ENCODE measurements around the gene AKNA.

AKNA gene

DNA sequence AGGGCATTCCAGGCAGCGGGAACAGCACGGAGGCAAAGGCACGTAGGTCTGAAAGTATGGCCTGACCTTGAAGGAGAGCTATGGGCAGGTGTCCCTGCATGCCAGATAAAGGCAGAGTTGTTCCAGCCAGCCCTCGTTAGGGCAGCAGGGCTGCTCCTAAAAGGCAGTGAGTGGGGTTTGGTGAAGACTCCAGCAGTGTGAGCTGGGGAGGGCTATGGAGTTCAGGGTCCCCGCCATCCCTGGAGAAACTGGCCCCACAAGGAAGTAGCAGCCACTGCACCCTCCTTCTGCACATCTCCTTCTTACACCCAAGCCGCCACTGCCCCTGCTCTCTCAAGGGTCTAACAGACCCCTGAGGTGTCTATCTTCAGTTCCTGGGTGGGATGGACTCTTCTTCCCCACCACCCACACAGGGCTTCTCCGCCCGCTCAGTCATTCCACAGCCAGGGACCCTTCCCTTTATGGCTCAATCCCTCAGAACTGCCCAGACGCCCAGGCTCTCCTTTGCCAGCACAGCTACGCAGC lies 1.4 kb downstream of the AKNA start:
- no peak for TF ChIP-seq CTCF (IDR thresholded peaks at IDR 0.05)
- H3K36me3 ChIP-seq: no peaks in the 10 kb centered on the region
- peak overlapping the region; percentile 94 to 96 for H3K27ac ChIP-seq
- no peaks in the 10 kb centered on the region for H3K27me3 ChIP-seq
- DNase-seq: no peak
- H3K9me3 ChIP-seq: no peaks in the 10 kb centered on the region
- intact Hi-C loops (cut with DNase I; ENCODE audit: low total_unique reads): loop anchor here (2.0 kb wide), 1 partner anchor 38 kb away; no protein-coding TSS in a partner anchor
- peaks cover 6 to 69% (median 63%) of the 10 kb centered on the region in 4 donors for H3K4me1 ChIP-seq
- H3K4me3 ChIP-seq: peak overlapping the region; percentile 65 to 76

DNA sequence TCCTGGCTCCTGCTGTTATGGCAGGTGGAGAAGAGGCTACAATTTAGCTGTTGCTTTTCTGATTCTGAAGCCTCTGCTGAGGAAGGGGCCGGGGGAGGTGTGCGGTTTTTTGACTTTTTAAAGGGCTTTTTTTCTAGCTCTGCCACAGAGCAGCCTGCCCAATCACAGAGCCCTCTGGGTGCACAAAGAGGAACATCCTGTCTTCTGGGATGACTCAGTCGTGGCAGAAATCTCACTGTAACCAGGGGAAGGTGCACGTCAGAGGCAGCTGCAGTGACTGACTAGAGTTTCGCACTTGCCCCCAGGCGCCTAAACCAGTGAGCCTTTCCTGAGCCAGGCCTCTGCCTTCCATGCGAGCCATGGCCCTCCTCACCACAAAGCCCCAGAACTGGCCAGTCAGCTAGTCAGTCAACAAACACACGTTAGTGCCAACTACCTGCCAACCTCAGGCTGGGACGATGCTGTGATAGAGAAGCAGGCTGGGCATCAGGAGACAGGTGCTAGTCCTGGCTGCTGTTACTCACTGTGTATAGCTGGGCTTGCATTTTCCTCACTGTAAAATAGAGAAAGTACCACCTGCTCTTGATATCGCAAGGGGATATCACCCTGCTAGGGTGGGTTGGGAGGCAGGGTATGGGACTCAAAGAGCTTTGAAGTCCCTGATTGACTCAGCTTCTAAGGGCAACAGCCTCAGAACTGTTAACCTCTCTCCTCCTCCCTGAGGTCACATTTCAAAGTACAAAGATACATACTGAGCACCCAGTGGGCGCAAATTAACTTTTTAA lies 2.2 kb downstream of the AKNA start:
- Histone ChIP-seq H3K27me3 (no peaks in the 10 kb centered on the region), H3K36me3 (peaks cover 0 to 6% (median 1%) of the 10 kb centered on the region in 3 donors), H3K4me1 (peaks cover 6 to 73% (median 64%) of the 10 kb centered on the region in 4 donors), H3K4me3 (peak overlapping the region; percentile 65 to 76), H3K27ac (peak overlapping the region; percentile 94 to 96), H3K9me3 (no peaks in the 10 kb centered on the region)
- intact Hi-C loops (cut with DNase I; ENCODE audit: low total_unique reads): loop anchor here (2.0 kb wide), 1 partner anchor 37 kb away; no protein-coding TSS in a partner anchor
- peak; percentile 86 to 94 for DNase-seq
- TF ChIP-seq CTCF (IDR thresholded peaks at IDR 0.05): no peak

DNA sequence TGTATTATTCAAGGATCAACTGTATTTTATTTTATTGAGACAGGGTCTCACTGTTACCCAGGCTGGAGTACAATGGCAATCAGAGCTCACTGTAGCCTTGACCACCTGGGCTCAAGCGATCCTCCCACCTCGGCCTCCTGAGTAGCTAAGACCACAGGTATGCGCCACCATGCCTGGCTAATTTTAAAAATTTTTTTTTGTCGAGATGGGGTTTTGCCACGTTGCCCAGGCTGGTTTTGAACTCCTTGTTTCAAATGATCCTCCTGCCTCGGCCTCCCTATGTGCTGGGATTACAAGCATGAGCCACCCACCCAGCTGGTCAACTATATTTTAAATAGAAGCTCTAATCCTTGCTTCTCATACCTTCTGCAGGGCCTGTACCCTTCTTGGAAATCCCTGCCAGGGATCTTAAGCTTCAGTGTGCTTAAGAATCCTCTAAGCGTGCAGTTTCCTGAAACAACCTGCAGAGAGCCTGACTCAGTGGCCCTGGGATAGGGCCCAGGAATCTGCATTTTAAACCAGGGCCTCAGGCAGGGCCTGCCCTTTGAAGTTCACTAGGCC lies 2.9 kb downstream of the AKNA start:
- H3K36me3 ChIP-seq: peaks cover 0 to 11% (median 8%) of the 10 kb centered on the region in 3 donors
- peak overlapping the region; percentile 65 to 76 for H3K4me3 ChIP-seq
- no peaks in the 10 kb centered on the region for H3K9me3 ChIP-seq
- peaks cover 6 to 76% (median 64%) of the 10 kb centered on the region in 4 donors for H3K4me1 ChIP-seq
- no peak for DNase-seq
- intact Hi-C loops (cut with DNase I; ENCODE audit: low total_unique reads): no loop called here
- no peak for TF ChIP-seq CTCF (IDR thresholded peaks at IDR 0.05)
- peak overlapping the region; percentile 94 to 96 for H3K27ac ChIP-seq
- H3K27me3 ChIP-seq: no peaks in the 10 kb centered on the region

- intact Hi-C loops (cut with DNase I; ENCODE audit: low total_unique reads): no loop called here
- Histone ChIP-seq H3K27me3 (no peaks in the 10 kb centered on the region), H3K36me3 (peaks cover 0 to 16% (median 14%) of the 10 kb centered on the region in 3 donors), H3K4me1 (peaks cover 6 to 82% (median 61%) of the 10 kb centered on the region in 4 donors), H3K9me3 (no peaks in the 10 kb centered on the region), H3K27ac (peak overlapping the region; percentile 94 to 96), H3K4me3 (no peak overlapping the region)
- TF ChIP-seq CTCF (IDR thresholded peaks at IDR 0.05): no peak
- no peak for DNase-seq
These were observed 3.4 kb downstream of the AKNA start for GRCh38 chr9:114384341-114384740.

- Histone ChIP-seq H3K4me1 (peaks cover 6 to 83% (median 62%) of the 10 kb centered on the region in 4 donors), H3K9me3 (no peaks in the 10 kb centered on the region)
- intact Hi-C loops (cut with DNase I; ENCODE audit: low total_unique reads): no loop called here
These were observed 4.1 kb downstream of the AKNA start for GRCh38 chr9:114383521-114384231.

More at GRCh38 chr9:114383521-114384231, 4.1 kb downstream of the AKNA start:
- Histone ChIP-seq H3K4me3 (peak overlapping the region; percentile 19 to 37), H3K27me3 (no peaks in the 10 kb centered on the region), H3K36me3 (peaks cover 0 to 22% (median 20%) of the 10 kb centered on the region in 3 donors), H3K27ac (peak overlapping the region; percentile 94 to 96)
- no peak for TF ChIP-seq CTCF (IDR thresholded peaks at IDR 0.05)
- peak; percentile 71 to 92 for DNase-seq

Measured in tibial artery (tissue), 4 donors.